GM19468 (cell line): ENCODE results near the gene HSD17B8.

Source experiments
- ATAC-seq: cut with Tn5 transposase; IDR thresholded peaks from one replicate; pipeline ENCODE4 v1.9.1; 2021; ENCODE audit warnings: mild to moderate bottlenecking, moderate library complexity, moderate number of reproducible peaks; ENCODE audit not compliant: unreplicated experiment; ENCODE audit errors: extremely low read depth

The HSD17B8 gene

DNA sequence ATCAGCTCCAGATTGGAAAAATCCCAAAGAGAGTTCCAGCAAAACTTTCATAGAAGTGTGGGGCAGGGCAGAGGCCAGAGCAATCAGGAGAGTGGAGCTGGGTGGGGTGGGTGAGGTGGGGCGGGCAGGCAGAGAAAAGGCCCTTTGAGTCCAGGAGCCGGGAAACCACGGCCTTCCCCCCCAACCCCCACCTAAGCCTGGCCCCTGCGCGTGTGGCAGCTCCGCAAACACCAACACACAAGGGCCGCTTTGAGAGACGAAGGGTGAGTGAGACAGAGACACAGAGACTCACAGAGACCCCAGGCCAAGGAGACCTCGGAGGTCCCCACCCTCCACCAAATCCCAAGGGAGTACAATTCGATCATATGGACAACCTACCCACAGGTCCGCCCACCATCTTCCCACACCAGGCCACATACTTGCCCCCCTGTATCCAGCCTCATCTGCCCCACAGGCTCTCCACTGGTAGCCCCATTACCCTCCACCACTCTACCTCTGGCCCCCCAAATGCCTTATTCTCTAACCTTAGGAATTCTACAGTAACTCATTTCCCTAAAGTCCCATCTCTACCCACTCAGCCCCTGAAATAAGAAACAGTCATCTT lies 13.8 kb upstream of the HSD17B8 start:
- no peak for ATAC-seq

DNA sequence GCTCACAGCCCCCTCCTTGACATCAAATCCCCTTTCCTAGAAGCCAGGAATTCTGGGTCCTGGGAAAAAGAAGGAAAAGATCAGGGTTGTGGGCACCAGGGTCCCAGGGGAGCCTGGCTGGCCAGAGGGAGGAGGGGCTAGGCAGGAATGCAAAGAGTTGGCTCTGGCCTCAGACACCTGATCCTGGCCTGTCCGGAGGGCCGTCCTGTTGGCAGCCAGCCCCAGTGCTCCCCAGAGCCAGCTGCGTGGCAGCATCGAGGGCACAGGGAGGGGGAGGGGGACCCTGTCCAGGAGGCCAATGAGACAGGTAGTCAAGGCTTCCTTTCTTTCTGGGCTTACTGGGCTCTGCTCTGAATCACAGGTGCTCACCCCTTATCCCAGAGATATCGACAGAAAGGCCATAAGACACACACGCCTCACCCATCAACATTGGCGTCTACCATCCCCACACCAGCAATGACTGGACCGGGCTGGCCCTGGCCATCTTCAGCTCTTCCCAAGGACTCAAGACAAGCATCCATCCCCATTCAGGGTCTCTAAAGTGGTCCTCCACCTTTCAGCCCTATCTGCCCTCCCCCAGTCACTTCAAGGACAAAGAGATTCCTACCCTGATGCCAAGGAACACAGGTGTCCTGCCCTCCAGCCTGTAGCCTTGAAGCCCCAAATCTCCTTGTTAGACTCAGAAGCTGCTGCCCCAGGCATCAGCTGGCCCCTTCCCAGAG lies 12.9 kb upstream of the HSD17B8 start:
- no peak for ATAC-seq

DNA sequence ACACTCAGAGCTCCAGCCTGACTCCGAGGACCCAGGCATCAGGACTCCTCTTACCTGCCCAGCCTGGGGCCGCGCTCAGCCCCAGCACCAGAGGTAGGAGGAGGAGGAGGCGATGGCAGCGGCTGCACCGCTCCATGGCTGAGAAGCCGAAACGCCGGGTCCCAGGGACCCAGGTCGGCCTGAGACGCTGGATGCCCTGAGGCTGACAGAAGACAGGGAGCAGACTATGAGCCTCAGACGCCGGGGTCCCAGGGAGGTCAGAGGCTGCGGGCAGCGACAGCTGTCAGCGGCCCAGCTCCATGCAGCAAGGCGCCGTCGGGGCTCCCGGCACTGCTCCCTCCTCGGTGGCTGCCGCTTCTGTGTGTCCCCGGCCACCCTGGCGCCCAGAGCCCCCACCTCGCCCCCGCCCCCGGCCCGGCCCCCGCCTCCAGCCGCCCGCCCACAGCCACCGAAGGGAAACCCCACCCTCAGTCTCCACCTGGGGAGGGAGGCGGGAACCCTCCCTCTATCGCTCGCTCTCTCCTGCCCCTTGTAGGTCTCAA lies 12.3 kb upstream of the HSD17B8 start, which contains the start of gene COL11A2:
Gene COL11A2 (minus strand): TSS at position 363 of the 542 bp plus-strand sequence. CDS start 227 bp downstream, at position 136.
- ATAC-seq, result no peak

DNA sequence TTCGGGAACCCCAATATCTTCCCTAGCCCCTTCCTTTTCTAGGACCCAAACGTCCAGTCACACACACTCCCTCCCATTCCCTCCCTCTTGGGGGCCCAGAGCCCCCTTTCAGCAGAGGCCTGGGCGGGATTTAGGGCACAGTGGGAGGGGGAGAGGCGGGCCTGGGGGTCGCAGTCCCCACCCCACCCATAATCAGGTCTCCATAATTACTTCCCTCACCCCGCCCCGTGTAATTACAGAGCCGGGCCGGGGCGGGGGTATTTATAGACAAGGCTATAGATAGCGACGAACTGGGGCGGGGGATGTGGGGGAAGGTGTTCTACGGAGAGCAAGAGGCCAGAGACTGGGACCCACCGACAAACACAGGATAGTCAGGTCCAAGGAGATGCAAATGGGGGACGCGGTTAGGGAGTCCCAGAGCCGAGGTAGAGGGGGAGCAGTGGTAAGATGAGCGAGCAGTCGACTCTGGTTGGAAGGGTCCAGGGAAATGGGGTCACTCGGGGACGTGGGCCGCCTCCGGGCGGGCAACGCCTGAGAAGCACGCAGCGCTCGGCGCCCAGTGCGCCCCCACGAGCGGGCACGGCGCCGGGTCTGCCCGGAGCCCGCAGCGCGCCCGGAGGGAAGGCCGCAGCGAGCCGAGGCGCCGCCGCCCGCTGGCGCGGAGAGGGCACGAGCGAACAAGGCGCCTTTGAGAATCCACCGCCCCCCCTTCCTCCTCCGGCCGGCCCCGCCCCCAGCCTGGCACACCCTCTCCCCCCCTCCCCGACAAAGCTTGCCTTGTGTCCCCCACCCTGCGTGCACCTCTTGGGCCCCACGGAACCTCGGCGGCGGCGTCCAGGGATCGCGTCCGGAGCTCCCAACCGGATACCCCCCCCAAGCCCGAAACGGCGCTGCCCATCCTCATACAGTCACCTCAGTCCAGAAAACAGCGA lies 11.5 kb upstream of the HSD17B8 start:
- no peak for ATAC-seq

DNA sequence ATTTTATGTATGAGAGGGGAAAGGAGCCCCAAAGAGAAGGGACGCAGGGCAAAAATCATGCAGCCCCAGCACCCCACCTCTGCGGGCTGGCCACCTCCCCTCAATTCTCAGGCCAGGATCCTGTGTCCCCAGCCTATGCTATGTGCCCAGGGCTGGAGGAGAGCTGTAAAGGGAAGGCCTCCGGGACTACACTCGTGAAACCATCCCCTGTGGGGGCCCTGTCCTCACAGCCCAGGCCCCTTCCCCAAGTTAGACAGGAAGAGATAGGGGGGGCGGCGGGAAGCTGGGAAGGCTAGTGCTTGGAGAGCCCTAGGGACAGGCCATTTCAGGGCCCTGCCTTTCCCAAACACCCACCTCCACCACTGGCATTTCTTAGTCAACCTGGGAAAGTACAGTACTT lies 10.8 kb upstream of the HSD17B8 start:
- ATAC-seq, result no peak

DNA sequence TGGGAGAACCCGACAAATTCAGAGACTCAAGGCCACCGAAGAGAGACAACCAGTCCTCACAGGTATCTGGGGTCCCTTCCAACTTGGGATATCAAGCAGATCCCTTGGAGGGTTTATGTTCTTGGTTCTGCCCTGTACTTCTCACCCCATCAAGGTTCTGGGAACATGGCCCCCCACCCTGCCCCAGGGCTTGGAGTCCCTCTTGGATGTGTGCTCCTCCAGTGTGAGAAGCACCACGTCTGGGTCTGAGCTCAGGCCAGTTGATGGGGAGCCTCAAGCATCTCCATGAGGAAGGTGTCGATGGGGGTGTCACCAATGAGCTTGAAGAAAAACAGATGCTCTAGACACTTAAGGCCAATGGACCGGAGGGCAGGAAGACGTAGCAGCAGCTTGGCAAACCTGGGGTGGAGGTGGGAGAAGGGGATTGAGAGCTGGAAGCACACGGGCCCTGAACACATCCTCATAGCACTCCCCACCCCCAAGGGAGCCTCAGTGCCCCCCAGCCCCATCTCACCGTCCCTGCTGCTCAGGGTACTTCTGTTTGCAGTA lies 9.9 kb upstream of the HSD17B8 start:
- no peak for ATAC-seq

DNA sequence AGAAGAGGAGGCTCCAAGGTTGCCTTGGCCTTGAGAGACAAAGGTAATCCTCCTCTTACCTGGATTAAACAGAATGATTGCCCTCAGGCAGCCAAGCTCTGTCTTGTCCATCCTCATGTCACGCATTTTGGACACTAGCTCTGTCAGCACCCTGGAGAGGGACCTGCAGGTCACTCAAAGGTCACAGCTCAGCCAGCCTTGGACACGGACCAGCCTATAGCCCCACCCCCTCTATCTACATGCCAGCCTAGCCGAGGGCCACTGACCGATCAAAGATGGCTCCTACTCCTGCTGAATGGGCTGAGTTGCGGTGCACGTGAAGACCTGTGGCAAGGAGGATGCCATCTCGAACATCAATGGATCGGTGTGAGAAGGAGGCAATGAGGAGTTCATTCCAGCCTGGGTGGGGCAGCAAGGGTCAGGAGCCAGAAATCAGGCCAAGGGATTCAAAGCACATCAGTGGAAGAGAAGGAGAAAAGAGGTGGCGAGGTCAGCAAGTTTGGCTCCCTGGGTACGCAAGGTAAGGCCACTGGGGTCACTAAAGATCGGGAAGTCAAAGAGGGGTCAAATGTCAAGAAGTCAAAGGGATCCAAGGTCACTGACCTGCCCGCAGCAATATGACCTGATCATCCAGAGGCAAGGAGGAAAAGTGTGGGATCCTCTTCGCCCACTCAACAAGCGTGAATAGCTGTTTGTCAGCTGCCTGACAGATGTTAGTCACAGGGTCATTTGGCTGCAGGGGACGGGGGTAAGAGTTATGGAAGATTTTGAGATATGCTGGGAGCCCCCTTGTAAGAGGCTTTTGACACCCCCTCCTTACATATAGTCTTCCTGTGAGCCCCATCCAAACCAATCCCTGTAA lies 8.9 kb upstream of the HSD17B8 start:
- ATAC-seq, result no peak

DNA sequence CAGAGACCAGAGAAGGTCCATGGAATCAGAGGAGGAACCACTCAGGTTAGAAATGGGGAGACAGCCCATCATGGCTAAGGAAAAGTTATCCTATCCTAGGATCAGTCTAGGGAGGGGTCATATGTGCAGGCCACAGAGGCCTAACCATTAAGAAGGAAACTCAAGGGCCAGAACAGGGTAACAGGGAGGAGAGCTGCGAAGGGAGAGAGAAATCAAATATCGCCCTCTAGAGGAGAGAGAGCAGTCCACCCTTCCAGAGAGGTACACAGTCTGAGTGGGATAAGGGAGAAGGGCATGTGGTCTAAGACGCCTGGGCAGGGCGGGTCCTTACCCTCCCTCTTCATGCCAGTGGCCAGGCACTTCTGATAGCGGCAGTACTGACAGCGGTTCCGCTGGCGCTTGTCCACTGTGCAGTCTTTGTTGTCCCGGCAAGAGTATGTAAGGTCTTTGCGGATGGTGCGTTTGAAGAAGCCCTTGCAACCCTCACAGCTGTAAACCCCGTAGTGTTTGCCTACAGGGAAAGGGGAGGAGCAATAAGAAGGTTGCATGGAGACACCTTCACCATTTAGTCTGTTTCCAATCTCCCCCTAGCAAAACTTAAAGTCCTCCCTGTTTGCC lies 6.9 kb upstream of the HSD17B8 start:
- ATAC-seq, result no peak

DNA sequence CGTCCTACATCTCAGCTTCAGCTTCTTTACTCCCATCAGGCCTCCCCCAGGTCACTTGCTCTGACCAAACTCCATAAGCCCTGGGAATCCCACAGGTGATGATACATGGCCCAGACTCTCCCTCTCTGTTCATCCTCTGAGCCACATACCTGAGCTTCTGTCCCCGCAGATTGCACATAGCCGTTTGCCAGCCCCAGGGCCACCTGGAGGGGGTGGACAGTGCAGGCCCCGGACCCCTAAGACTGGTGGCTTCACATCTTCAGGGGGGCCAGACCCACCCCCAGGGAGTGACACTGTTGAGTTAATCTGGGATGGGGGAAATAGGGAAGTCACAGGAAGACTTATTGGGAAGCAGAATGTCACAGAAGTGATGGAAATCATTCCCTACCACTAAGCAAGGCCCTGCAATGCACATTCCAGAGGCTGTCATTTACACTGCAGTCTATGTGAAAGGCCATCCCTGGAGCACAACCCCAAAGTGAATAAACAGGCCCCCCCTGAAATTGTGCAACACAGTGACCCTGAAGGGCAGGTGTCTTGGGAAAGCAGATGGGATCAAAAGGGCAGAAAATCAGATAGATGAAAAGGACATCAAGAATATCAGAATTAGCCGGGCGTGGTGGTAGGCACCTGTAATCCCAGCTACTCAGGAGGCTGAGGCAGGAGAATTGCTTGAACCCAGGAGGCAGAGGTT lies 6.1 kb upstream of the HSD17B8 start:
- no peak for ATAC-seq

DNA sequence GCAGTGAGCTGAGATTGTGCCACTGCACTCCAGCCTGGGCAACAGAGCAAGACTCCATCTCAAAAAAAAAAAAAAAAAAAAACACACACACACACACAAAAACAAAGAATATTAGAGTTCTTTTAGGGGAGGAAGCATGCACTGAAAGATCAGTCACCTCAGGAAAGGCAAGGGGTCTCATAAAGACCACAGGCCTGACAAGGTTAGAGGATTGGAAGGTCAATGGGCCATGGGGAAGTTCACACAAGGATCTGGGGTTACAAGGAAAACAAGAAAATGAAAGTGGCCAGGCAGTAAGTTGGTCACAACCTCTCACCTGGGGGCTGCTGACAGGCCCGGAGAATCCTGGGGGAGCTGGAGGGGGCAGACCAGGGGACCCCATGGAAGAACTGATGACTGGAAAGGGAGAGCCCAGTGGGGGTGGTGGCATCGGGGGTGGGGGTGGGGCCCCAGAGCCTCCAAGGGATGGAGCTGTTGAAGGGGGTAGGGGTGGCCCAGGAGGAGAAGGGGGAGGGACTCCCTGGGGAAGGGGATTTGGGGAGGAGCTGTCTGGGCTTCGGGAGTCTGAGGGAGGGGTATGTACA lies 5.5 kb upstream of the HSD17B8 start:
- ATAC-seq, result no peak

DNA sequence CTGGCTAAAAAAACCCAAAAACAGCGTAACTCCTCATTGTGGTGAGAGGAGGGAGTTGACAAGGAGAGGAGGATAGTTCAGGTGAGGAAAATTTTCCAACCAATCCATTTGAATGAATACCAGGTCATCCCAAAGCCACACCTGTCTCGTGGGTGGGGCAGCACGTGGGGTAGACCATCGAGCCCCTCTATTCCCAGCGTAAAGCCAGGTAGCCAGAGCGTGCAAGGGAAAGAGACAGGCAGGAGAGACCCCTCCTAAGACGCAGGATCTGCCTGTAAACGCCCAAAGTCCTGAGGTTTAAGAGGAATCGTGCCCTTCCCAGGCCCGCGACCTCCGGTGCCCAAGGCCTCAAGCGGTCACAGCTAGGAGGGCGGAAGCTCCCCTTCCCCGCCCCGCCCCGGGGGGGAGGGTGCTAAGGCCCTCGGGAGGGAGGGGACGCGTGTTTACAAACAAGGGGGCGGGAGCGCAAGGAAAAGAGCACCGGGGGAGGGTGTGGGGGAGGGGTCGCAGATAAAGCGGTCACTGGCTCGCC lies 4.7 kb upstream of the HSD17B8 start:
- ATAC-seq, result no peak

DNA sequence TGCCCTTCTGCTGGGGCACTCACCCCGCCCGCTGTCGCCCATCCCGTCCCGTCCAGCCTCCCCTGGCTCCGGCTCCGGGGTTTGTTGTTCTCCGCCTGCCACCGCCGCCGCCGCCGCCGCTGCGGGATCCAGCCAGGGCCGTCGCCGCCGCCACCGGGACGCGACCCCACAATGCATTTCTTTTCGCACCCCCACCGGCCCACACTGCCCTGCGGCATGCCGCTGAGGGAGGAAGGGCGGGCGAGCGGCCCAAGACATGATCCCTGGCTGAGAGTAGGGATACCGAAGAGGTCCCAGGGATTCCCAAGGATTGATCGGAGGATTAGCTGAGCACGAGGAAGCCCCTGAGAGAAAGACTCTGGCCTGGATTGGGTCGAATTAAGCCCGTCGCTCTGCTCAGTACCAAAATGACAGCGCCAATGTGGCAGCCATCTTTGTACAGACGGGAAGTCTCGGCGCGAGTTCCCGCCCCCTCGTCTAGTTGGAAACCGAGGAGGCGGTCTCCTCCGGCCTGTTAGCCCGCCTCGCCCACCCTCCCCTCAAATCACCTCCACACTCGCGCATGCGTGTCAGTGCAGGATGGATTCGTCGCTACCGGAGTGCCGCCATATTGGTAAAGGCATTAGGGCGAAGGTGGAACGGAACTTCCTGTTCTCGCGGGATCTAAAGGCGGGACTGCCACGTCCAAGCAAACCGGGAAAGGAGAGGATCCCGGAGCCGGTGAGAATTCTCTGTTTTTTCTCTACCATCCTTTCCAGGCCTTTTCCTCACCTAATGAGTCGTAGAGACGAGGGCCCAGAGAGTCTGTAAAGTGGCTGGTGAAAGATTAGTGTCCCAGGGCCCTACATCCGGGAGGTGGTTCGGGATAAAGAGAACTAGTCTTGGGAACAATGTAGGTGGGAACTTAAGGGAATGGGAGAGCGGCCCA lies 4.0 kb upstream of the HSD17B8 start, which contains the start of the genes RXRB and SLC39A7:
Gene RXRB (minus strand): TSS at position 447 of the 928 bp plus-strand sequence. CDS start 189 bp downstream, at position 258.
Gene SLC39A7 (plus strand): TSS at position 649 of the 928 bp plus-strand sequence. CDS start 379 bp downstream, outside the sequence.
- no peak for ATAC-seq

DNA sequence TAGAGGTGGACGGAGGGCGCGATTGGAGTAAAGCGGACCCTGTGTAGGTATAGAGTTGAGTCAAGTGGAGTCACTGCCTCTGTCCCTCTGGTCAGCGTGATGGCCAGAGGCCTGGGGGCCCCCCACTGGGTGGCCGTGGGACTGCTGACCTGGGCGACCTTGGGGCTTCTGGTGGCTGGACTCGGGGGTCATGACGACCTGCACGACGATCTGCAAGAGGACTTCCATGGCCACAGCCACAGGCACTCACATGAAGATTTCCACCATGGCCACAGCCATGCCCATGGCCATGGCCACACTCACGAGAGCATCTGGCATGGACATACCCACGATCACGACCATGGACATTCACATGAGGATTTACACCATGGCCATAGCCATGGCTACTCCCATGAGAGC lies 3.3 kb upstream of the HSD17B8 start:
- ATAC-seq, result no peak

DNA sequence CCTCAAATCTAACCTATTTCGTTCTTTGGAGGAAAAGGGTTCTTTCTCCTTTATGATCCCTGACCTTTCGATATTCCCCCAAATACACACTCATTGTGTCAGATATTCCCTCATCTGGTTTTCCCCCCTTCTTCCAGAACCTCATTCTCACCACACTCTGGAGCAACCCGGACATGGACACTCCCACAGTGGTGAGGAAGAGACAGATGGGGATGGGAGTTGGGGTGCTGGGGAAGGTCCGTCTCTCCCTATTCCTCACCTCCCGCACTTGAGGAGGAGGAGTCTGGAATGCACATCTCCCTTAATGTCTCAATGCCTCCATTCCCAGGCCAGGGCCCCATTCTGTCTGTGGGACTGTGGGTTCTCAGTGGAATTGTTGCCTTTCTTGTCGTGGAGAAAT lies 2.5 kb upstream of the HSD17B8 start:
- ATAC-seq, result no peak

DNA sequence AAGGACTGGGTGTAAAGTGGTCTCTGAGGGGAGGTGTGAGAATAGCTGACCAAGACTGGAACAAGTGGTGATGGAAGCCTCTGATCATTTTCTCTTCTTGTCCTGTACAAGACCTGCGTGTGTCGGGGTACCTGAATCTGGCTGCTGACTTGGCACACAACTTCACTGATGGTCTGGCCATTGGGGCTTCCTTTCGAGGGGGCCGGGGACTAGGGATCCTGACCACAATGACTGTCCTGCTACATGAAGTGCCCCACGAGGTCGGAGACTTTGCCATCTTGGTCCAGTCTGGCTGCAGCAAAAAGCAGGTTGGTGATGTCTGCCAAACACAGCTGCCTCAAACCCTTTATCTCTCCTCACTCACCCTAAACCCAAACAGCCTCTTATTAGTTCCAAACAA lies 1.7 kb upstream of the HSD17B8 start:
- ATAC-seq, result no peak

DNA sequence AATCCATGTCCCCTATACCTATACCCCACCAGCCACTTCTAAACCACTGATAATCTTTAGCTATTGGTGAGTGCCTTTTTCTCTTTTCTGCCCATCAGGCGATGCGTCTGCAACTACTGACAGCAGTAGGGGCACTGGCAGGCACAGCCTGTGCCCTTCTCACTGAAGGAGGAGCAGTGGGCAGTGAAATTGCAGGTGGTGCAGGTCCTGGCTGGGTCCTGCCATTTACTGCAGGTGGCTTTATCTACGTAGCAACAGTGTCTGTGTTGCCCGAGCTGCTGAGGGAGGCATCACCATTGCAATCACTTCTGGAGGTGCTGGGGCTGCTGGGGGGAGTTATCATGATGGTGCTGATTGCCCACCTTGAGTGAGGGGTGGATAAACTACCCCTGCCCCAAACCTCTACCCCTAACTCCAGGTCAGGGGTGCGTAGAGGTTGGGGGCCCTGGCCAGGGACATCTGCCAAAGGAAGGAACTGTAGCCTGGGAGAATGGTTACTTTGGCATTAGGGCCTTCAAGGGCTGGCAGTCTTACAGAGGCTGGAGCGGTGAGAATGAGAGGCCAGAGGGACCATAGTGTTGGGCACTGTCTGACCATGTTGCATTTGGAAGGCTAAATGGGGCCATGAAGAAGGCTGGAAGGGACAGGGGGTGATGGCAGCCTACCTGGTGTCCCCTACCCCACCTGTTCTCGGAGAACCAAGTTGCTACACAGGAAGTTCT lies 851 bp upstream of the HSD17B8 start:
- ATAC-seq, result no peak
